HG02759 (cell line): Measurements from ENCODE around the gene GFY.

ENCODE experiments used
- ATAC-seq: cut with Tn5 transposase; IDR thresholded peaks from one replicate; pipeline ENCODE4 v1.9.1; 2021; ENCODE audit warnings: mild to moderate bottlenecking, moderate library complexity; ENCODE audit not compliant: unreplicated experiment

GFY gene

DNA sequence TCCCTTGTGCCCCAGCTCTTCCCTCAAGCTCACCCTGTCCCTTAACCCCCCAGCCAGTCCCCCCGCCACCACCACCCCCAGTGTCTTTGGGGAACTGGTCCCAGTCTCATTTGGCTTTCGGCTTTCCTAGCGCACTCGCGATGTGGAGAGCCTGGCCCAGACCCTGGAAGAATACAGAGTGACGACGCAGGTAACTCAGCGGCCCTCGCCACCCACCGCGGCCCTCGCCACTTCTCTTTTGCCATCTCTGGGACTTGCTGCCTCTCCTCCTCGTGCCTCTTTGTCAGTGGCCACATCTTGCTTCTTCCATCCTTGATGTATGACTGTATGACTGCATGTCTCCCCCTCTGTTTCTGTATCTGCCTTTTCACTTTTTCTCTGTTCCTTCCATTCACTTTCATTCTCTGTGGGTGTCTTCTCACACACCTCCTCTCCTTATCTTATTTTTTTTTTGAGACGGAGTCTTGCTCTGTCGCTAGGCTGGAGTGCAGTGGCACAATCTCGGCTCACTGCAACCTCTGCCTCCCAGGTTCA lies 17.6 kb upstream of the GFY start:
- no peak for ATAC-seq

DNA sequence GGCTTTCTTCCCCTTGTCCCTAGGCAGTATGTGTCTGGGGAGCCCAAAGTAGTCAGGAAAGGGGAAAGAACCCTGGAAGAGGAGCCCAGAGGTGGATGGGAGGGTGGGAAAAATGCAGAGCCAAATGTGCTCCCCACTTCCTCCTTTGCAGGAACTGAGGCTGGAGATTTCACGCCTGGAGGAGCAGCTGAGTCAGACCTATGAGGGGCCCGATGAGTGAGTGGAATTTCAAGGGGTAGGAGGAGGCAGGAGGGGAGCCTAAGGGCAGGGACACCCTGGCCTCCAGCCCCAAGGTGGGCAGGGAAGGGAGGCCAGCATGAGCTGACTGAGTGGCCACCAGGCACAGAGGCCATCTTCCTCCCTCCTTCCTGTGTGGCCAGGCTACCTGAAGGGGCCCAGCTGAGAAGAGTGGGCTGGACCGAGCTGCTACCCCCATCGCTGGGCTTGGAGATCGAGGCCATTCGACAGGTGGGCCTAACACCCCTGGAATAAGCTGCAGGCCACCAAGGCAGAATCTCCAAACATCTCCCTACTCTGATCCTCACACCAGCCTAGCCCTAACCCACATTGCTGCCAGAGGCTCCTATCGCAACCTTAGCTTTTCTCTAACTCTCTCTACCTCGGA lies 16.3 kb upstream of the GFY start:
- no peak for ATAC-seq

DNA sequence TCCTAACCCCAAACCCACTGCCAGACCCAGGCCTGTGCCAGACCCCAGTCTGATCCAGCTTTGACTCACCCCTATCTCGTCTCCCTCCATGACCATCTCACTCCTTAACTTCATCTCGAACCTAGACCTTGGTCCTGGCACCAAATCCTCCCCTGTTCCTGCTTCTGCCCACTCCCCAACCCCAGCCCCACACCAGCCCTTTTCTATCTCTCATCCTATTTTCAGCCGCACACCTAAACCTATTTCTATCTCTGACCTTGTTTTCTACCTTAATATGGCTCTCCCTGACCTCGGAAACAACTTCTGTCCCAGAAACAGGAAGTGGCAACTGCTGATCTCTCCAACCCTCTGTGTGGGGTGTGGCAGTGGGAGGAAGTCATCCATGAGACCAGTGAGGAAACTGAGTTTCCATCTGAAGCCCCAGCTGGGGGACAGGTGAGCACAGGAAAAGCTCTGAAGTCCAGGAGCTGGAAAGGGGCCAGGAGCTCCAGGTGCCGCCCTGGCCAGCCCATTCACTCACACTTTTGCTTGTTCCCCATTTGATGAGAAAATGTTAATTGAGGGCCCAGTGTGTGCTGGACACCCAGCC lies 15.7 kb upstream of the GFY start:
- no peak for ATAC-seq

DNA sequence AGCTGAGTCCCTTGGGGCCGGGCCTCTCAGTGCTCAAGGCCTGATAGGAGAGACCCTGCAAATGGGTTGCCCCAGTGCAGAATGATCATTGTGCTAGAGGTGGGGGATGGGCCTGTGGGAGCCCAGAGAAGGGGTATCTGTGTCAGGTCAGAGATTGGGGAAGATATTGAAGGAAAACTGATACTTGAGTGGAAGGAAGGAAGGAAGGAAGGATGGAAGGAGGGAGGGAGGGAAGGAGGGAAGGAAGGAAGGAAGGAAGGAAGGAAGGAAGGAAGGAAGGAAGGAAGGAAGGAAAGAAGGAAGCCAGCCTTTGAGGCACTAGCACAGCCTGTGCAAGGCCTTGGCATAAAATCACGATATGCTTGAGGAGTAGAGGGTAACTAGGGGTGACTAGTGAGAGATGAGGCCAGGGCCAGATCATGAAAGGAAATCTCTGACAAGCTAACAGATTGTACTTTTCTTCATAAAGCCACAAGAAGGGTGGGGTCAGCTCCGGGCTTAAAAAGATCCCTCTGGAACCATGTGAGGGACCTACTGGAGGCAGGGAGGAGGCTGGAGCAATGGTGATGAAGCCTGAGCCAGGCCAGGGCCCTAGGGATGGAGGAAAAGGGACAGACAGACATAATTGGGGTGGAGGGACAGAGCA lies 13.4 kb upstream of the GFY start:
- ATAC-seq: no peak

DNA sequence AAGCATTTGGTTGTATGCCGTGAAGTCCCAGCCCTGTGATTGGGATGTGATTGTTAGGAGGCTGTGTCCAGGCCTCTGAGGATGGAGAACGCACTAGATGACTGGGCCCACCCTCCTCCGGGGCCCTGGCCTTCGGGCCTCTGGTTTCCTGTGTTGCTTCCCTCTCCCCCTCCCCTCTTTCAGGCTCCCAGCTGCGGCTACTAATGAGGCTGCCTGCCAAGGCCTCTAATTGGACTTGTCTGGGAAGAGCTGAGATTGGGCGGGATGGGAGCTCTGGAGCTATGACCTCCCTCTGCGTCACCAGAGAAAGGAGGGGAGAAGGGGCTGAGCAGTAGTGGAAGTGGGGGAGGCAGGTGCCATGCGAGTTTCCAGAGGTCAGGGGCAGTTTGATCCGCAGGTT lies 11.8 kb upstream of the GFY start:
- ATAC-seq: no peak

DNA sequence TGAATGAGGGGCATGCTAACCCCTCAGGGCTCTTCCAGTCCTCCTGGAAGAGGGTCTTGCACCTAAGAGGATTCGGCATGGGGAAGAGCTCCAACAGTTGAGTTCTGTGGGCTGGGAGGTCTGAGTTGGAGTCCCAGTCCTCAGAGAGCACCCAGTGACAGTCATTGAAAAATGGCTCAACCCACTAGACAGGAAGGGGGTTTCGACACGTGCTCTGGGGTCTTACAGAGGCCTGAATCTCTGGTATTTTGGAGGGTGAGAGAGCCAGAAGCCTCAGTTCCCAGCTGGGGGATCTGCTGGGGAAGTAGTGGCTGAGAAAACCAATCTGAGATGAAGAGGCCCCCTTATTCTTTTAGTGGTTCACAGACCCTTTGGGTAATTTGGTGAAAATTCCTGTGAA lies 10.9 kb upstream of the GFY start:
- ATAC-seq: no peak

DNA sequence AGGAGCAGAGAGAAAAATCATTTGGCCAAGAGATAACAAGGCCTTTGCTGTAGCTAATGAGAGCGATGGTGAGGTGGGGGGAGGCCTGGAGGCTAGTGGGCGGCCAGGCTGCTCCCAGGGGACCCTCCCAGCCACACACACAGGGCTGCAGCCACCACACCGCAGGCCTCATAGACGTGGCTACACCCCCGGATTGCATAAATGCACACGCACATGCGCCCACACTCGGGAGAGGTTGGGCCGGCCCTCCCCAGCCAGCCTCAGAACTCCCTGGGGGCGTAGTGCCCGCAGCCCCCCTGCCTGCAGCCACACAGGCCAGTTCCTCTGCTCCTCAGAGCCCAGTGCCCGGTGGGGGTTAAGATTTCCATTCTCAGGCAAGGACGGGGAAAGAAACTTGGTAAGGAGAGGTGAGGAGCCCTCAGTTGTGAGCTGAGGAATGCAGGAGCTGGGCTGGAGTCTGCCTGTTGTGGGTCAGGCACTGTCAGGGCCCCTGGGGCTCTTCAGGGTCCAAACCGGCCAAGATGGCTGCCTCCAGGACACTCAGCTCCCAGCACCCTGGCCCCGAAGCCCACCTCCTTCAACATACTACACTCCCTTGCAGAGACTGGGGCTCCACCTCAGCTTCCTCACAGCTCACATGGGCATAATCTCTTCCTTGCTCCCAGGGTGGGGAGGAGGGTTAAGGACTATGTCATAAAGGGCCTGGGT lies 9.9 kb upstream of the GFY start:
- peak; percentile 48 for ATAC-seq

DNA sequence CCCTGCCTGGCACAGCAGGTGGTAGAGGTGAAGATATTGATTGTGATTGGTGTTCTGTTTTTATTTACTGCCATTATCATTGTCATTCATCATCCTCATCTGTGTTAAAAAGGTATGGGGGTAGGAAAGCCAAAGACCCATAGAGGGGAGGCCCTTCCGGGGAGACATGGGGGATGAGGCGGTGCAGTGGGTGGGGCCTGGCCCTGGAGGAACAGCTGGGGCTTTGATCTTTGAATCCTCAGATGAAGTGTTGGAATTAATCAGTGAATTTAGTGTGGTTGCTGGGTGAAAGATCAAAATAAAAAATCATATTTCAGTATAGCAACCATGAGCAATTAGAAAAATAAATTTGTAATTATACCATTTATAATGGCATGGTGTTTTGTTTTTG lies 9.4 kb upstream of the GFY start:
- ATAC-seq: no peak

DNA sequence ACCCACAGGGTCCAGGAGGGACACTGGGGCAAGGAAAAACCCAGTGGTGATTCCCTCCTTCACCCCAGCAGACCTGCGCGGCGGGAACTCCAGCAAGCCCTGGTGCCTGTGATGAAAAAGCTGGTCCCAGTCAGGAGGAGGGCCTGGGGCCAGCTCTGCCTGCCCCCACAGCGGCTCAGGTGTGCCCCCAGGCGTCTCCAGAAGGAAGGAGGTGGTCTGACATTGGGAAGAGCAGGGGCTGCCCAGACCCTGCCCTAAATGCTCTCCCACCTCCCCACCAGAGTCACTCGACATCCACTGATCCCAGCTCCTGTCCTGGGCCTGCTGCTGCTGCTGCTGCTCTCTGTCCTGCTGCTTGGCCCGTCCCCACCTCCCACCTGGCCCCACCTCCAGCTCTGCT lies 8.1 kb upstream of the GFY start:
- ATAC-seq: no peak

DNA sequence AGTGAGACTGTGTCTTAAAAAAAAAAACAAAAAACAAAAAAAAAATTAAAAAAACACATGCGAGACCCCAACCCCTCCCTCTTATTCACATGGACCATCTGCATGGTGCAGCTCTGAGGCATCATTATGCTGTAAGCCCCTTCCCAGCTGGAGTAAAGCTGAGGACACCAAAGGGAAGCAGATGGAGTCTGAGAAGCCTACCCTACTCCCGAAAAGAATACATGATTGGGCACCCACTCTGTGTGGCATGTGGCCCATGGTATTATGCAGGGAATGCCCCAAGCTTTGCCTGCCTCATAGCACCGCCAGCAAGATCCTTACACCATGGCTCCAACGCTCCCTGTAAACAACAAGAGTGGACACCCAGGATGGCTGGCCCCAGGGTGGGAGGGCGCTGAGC lies 6.7 kb upstream of the GFY start:
- ATAC-seq: no peak

DNA sequence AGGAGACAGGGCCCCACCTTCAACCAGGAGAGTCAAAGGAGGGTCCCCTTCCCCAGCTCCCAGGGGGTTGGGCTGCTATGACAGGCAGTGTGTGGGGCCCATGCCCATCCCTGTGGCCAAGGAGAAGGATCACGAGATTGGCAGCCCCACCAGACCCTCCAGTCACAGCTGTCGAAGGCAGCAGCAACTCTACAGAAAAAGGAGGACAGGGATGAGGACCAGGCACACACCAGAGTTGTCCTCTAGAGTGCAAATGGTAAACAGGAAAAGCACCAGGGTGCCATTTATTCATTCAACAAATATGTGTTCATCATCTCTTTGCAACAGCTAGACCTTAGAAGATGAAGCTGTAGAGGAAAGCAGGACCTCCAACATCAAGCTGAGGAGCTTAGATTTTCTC lies 6.0 kb upstream of the GFY start:
- ATAC-seq: no peak

DNA sequence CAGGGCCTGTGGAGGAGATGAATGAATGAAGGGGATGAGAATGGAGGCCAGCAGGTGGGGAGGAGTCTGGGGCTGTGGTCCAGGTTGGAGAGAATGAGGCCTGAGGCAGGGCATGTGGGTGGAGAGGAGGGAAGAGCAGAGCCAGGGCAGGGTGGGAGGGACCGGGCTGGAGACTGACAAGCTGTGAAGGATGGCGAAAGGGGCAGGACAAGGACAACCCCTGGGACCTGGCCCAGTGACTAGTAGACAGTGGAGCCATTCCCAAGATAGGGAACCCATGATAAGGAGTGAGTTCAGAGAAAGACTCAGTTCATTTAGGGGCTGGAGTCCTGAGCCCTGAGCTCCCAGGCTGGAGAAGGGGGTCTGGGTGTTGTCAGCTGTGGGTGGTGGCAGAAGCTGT lies 5.0 kb upstream of the GFY start:
- ATAC-seq: no peak

DNA sequence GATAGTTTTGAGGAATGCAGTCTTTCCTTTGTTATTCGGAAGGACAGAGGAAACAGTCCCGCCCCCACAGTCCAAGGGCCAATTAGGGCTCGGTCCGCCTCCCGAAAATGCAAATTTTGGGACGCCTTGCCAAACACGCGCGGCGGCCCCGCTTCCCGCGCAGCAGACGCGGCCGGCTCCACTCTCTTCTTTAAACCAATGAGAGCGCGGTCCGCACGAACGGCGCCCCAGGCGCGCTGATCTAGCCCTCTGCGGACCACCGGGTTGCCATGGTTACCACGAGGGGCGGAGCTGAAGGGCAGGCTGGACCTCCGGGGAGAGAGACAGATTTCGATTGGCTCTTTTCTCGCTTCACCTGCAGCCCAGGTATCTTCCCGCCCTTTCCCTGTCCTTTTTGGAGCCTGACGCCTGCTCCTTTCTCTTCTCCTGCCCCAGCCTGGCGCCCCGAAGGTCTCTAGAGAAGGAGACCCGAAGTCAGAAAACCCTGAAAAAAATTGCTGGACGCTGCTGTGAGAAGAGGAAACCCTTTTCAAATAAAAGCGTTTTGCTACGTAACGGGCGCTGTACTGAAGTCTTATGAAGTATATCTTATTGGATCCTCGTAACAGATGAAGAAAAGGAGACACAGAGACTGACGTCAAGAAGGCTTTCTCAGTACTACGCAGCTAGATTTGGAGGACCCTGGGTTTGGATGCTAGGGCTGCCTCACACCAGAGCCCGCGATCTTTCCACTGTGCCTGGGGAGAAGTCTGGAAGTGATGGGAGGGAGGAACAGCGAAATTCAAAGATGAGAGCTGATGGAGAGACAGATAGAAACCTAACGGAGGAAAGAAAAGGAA lies 3.9 kb upstream of the GFY start:
- no peak for ATAC-seq

DNA sequence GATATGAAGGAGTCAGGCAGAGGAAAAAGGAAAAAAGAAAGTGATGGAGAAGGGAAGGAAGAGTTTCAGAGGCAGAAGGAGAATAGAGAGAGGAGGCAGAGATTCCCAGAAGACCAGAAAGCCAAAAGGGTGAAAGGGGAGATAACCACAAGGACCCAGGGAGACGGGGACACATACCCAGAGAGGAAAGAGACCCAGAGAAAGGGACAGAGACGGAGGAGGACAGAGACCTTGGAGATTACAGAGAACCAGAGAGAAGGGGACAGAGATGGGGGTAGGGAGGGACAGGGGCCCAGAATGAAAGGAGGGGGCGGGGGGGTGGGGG lies 3.3 kb upstream of the GFY start:
- no peak for ATAC-seq

DNA sequence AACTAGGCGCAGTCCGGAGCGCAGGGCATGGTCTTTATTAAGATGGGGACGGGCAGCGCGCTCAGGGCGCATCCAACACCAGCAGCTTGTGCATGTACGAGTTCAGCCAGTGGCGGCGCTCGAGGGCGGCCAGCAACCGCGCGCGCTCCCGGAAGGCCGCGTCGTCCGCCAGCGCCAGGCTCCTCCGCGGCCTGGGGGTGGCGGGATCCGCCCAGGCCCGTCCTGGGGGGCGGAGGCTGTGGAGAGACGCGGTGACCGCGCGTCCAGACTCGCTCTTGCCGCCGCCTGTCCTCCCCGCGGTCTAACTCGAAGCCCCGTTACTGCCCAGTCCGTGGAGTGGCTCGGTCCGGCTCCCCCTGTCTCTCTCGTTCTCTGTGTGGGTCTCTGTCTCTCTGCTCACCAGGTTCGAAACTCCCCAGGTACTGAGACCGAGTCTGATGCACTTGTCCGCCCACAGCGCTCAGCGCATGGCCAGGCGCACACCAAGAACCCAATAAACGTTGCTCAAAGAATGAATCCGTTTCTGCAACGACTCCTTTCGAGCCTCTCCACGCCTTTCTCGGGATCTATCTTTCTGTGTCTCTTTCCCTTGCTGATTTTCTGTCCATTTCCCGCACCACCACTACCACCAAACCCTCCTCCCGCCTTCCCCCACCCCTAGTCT lies 2.6 kb upstream of the GFY start:
- no peak for ATAC-seq

DNA sequence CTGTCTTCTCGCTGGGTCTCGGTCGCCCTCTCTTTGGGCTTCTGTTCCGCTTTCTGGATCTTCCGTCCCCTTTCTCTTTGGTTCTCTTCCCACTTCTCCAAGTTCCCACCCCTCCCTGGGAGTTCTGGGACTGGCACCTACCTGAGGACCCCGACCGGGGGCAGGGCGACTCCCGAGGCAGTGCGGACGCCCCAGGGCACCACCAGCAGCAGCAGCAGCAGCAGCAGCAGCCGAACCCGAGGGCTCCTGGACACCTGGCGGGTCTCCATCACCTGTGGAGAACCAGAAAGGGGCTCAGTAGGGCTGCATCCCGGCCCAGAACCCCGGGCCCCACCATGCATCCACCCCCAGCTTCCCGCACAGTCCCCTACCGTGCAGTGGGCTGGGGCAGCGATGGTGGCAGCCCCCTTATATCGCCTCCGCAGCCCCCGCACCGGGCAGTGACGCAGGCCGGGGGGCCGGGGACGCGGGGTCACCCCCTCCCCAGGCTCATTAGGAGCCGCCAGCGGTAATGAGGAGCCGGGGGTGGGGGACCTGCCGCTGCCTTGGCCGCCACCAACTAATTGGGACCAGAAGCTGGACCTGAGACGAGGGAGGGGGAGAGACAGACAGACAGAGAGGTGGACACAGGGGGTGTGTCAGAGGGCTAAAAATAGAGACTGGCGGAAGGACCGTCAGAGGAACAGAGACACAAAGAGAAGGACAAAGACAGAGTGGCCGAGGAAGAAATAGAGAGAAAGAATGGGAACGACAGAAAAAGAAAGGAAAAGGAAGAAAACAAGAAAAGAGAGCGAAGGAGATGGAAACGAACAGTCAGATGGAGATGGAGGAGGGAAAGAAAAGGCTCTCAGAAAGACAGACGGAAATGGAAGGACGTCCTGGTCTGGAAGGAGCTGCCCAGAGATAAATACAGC lies 1.9 kb upstream of the GFY start, which contains the start of gene PTH2:
Gene PTH2, minus strand, starts transcription at position 371 of the 914 bp plus-strand sequence. Its CDS starts 102 bp downstream, at position 269.
- no peak for ATAC-seq

DNA sequence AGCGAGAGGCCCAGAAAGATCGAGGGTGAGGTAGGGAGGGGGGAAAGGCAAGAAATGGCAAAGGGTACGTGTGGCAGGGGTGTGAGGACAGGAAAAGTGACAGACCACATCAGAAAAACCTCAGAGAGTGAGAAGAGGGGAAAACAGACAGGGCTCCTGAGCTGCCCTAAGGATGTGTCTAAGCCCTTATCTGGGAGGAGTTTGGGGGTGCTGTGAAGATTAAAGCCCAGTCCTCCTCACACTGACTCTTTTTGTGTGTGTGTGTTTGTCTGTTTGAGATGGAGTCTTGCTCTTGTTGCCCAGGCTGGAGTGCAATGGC lies 1.2 kb upstream of the GFY start:
- ATAC-seq: no peak

DNA sequence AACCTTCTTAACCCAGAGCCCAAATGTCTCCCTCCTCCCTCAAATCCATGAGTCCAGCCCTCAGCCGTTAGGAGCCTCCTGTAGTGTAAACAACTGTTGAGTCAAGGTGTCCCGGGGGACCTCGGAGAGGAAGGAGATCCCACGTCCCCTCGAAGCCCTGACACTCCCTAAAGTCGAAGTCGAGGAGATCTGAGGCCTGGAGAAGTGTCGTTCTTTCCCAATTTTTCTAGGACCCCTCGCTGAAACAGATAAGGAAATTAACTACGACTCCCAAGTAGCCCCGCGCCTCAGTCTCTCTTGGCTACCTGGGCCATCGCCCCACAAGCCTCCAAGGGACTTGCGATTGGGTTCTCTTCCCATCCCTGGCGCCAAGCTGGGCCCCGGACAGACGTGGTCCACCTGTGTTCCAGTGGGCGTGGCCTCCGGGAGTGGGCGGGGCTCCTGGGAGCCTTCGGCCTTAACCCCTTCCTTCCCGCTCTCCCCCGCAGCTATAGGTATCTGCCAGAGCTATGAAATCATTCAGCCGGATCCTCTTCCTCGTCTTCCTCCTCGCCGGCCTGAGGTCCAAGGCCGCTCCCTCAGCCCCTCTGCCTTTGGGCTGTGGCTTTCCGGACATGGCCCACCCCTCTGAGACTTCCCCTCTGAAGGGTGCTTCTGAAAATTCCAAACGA lies 869 bp downstream of the GFY start:
- ATAC-seq: no peak

DNA sequence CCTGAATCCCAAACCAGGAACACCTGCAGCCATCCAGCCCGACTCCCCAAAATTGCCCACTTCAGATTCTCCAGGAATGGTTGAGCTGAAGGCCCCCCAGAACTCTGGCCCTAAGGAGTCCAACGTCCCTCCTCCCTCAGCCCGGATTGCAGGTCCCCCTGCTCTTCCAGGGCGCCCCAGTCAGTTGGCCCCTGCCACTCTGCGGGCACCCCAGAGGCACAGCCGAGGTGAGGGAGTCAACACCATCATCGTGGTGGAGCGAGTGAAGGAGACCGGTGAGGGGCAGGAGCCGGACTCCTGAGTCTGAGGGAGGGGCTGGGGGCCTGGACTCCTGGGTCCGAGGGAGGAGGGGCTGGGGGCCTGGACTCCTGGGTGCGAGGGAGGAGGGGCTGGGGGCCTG lies 2.2 kb downstream of the GFY start:
- no peak for ATAC-seq
